ENCODE data around the gene VSIG10L.

VSIG10L gene

GRCh38 chr19:51317376-51317775, 24.6 kb downstream of the VSIG10L start:
- no peak for DNase-seq (ENCODE audit: low spot score)

DNA sequence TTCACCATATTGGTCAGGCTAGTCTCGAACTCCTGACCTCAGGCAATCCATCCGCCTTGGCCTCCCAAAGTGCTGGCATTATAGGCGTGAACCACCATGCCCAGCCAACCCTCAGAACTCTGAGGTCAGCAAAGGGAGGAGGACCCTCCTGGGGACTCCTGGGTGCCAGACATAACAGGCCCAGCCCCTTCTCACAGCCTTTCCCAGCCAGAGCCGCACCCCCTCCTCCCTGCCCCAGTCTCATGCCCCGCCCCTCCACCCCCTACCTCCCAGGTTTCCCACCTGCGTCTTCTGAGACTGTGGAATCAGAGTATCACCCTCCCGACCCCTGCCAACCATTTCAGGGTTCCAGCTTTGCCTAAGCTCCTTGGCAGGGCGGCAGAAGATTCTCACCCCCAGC, 25.3 kb downstream of the VSIG10L start:
- DNase-seq (ENCODE audit: low spot score): no peak

DNA sequence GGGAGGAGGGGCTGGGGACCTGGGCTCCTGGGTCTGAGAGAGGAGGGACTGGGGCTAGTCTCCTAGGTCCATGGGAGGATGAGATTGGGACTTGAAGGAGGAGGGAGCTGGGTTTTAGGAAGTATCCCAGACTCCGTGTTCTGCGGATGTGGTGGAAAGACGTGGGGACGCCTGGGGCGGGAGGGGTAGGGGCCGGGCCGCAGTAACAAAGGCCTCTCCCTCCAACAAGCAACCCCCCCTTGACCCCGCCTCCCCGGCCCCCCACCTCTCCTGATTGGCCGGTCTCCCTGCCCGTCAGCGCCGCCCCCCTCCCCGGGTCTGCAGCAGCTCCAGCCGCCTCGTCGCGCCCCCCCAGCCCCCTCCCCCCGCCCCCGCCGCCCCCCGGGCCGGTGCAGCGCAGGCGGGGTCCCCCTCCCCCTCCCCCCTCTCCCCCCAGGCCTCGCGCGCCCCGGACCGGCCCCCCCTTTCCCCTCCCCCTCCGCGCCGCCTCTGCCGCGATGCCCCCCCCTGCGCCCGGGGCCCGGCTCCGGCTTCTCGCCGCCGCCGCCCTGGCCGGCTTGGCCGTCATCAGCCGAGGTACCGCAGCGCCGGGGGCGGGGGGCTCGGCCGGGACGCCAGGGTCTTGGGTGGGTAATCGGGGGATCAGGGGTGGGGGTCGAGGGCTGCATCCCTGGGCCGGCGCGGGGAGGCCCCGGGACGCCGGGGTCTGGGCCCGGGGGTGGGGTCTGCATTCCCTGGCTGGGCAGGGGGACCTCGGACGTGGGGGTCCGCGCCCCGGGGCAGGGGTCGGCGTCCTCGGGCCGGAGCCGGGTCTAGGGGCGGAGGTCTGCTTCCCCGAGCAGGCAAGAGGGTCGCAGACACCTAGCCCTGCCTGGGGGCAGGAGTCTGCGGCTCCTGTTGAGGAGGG, 30.3 kb downstream of the VSIG10L start, which contains the start of gene IGLON5:
TSS of gene IGLON5 (plus strand) at position 294 of the 907 bp plus-strand sequence. CDS start at position 498, 204 bp downstream.
- DNase-seq (ENCODE audit: low spot score): no peak

DNA sequence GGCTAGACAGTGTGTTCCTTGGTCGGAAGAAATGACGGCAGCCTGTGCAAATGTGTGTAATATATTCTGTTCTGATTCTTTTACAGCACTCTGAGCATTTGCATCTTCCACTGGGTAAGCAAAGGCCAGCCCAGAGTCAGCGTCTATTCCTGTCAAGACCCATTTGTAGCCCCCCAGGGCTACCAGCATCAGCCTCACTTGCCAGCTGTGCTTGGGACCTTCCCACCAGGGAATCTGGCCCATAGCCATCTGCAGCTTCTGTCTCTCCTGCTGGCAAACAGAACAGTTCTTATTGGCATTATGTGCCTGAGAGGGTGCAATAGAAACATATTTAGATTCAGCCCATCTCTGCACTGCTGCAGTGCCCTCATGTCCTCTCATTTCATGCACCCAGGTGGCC, 36.5 kb downstream of the VSIG10L start:
- DNase-seq (ENCODE audit: low spot score): no peak

GRCh38 chr19:51301266-51301665, 40.7 kb downstream of the VSIG10L start:
- DNase-seq (ENCODE audit: low spot score): no peak

DNA sequence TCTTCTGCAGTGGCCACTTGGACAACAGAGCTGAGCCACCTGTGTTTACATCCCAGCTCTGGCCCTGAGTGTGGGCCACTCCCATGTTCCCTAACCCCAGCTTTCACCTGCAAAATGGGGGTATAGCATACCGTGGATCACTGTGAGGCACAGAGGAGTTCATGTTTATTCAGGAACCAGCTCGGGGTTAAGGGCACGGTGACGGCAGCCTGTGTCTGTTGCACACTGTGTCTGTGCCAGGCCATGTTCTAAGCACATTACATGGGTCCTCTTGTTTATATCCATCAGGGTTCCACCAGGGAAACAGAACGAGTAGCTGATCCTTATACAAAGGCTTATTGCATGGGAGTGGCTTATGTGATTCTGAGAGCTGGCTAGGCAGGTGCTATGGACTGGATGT, 44.5 kb downstream of the VSIG10L start:
- no peak for DNase-seq (ENCODE audit: low spot score)

DNA sequence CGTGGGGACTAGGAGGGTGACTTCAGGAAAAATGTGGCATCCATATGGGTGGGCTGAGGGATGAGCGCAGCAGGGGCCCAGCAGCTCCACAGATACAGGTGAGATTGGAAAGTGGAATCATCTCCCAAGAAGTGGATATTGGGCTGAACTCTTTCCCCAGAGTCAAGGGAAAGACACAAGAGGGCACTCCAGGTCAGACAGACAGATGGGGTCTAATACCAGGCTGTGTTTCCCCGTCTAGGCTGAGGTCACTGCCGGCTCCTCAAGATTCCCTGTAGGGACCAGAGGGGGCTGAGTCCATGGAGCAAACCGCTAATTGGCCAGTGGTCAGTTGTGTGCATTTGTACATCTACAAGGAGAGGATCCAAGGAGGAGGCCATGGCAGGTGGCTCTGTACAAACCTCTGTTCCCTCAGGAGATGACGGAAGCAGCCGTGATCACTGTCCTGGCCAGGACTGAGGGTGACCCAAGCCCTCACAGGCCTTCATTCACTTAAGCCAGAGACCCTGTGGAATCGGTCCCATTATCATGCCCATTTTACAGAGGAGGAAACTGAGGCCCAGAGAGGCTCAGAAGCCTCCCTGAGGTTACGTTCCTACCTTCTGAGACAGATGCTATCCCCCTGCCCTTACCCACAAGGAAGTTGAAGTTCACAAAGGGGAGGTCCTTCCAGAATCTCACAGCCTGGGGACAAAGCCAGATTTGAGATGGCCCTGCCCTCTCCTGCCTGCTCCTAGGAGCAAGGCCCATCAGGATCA, 45.4 kb downstream of the VSIG10L start:
- no peak for DNase-seq (ENCODE audit: low spot score)

GRCh38 chr19:51295382-51296126, 46.4 kb downstream of the VSIG10L start:
- DNase-seq (ENCODE audit: low spot score): no peak

DNA sequence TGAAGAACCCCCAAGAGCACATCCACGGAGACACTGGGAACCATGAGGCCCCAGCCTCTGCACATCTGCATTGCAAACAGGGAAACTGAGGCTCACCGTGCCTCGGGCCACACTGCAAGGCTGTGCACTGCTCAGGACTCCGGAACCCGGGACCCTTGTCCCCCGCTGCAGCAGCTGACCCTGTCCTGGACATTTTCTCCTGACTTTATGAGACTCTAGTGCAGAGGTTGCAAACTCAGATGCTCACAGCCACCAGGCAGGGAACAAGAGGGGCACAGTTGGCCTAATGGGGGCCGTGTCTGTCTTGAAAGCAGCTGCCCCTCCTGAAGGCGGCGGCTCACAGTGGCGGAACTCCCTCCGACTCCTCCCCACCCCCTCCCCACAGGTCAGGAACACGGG, 47.0 kb downstream of the VSIG10L start:
- no peak for DNase-seq (ENCODE audit: low spot score)

- DNase-seq (ENCODE audit: low spot score): no peak
Measured at GRCh38 chr19:51294211-51294976, 47.5 kb downstream of the VSIG10L start.

DNA sequence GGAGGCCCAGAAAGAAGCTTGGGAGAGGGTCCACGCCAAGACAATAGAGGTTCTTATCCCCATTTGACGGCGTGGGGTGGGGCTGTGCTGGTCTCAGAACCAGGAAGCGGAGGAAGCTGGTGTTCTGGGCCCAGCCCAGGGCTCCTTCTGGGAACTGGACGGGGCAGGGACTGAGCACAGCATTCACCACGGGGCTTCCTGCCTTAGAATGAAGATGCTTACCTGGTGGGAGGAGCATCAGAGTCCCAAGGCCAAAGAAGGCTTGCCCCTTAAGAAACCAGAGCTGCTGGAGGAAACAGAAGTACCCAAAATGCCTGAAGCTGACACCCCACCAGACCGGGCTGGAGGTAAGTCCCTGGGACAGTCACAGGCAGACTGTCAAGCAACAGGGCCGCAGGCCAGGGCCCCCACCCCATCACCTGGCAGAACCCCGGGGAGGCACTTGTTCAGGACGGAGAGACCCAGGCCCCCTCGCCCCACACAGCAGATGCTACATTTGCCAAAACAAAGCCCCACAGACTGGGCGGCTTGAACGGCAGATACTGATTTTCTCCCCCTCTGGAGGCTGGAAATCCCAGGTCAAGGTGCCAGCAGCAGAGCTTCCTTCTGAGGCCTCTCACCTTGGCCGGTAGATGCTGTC, 48.2 kb downstream of the VSIG10L start:
- no peak for DNase-seq (ENCODE audit: low spot score)

- no peak for DNase-seq (ENCODE audit: low spot score)
Measured at GRCh38 chr19:51292971-51293370, 49.0 kb downstream of the VSIG10L start.

GRCh38 chr19:51289635-51290034, 52.3 kb downstream of the VSIG10L start:
- no peak for DNase-seq (ENCODE audit: low spot score)

DNA sequence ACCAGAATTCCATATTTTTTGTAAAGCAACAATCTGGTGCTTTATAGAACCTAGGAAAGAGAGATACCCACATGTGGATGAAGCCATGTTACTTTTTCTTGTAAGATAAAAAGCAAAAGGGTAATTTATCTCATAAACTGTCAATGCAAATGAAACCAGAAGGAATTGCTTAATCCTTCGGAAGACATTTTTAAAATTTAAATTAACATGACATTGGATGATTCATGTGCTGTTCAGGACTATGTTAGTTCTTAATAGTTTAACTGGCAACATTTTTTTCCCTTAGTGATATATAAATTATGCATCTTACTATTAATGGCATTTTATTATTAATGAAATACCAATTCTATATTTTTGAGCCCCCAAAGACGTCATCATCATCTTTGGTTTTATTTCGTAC, 56.3 kb downstream of the VSIG10L start:
- no peak for DNase-seq (ENCODE audit: low spot score)

DNA sequence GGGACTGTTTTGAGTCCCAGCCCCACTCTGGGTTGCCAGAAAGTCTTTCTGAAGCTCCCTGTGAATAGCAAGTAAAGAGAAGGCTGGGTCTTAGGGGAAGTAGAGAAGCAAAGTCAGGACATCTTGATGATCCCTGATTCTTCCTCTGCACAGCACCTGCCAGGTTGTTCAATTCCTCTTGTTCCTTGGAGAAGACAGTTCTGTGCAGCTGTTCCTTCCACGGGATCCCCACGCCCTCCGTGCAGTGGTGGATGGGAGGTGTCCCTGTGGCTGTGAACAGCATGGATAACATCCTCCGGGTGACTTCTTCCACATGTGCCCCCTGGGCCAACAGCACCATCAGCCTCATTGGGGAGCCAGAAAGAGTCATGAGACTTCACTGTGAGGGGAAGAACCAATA, 59.6 kb downstream of the VSIG10L start:
- DNase-seq (ENCODE audit: low spot score): no peak
